Cerebellar nuclear complex (tissue), 1 donor: ENCODE data around the gene AMPD3.

ENCODE experiments used
- DNase-seq, 2 experiments: peaks; one replicate each; lab custom pipeline; 2025; lab: John Stamatoyannopoulos, UW

The AMPD3 gene

GRCh38 chr11:10488934-10489691 lies 34.0 kb downstream of the AMPD3 start:
- no peak for DNase-seq

GRCh38 chr11:10490032-10490397 lies 35.0 kb downstream of the AMPD3 start:
- no peak for DNase-seq

GRCh38 chr11:10490398-10491241 lies 35.6 kb downstream of the AMPD3 start:
- no peak for DNase-seq

GRCh38 chr11:10492084-10492483 lies 37.0 kb downstream of the AMPD3 start:
- no peak for DNase-seq

GRCh38 chr11:10493041-10493663 lies 38.1 kb downstream of the AMPD3 start:
- no peak for DNase-seq

- no peak for DNase-seq
Observed at GRCh38 chr11:10494636-10495463, 39.8 kb downstream of the AMPD3 start.

GRCh38 chr11:10495464-10495786 lies 40.4 kb downstream of the AMPD3 start:
- DNase-seq, result no peak

GRCh38 chr11:10496296-10496936 lies 41.4 kb downstream of the AMPD3 start:
- no peak for DNase-seq

GRCh38 chr11:10497371-10498021 lies 42.4 kb downstream of the AMPD3 start:
- DNase-seq, result no peak

- DNase-seq, result no peak
Observed at GRCh38 chr11:10498022-10498400, 42.9 kb downstream of the AMPD3 start.

- no peak for DNase-seq
Observed at GRCh38 chr11:10498426-10499250, 43.6 kb downstream of the AMPD3 start.

- DNase-seq, result no peak
Observed at GRCh38 chr11:10499452-10499851, 44.4 kb downstream of the AMPD3 start.

GRCh38 chr11:10499874-10500601 lies 45.0 kb downstream of the AMPD3 start:
- DNase-seq, result no peak

- no peak for DNase-seq
Observed at GRCh38 chr11:10500757-10501684, 46.0 kb downstream of the AMPD3 start.

- no peak for DNase-seq
Observed at GRCh38 chr11:10502065-10502680, 47.1 kb downstream of the AMPD3 start.

- no peak for DNase-seq
Observed at GRCh38 chr11:10502770-10503169, 47.7 kb downstream of the AMPD3 start.

- no peak for DNase-seq
Observed at GRCh38 chr11:10503221-10503620, 48.2 kb downstream of the AMPD3 start.
